Activated effector memory CD4-positive, alpha-beta T cell treated with Interleukin-2 at 50 U/mL for 16 hours (primary cell): ENCODE measurements around the gene PPEF2.

Source experiments
- DNase-seq: peaks from one replicate; pipeline ENCODE4 v3.0.0-alpha.2; 2020

PPEF2 gene

DNA sequence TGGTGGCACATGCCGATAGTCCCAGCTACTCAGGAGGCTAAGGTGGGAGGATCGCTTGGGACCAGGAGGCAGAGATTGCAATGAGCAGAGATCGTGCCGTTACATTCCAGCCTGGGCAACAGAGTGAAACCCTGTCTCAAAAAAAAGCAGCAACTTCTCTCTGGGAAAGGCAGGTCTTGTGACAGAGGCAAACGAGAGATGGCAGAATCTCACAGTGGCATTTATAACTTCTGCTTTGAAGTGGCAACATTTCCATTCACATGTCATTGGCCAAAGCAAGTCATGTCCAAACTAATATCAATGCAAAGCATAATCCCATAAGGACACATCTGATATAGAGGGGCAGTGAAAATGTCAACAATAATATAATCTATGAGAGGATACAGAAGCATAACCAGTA is 79.8 kb downstream of the PPEF2 start:
- DNase-seq: no peak

DNA sequence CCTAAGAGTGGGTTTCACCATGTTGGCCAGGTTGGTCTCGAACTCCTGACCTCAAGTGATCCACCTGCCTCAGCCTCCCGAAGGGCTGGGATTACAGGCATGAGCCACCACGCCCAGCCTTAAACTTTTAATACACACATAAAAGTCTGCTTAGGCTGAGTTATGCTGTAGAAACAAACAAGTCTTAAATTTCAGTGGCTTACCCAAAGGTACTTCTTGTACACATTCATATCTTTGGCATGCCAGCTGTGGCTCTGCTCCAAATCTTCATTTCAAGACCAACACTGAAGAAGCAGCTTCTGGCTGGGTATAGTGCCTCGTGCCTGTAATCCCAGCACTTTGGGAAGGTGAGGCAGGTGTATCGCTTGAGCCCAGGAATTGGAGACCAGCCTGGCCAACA is 80.3 kb downstream of the PPEF2 start:
- DNase-seq: no peak

DNA sequence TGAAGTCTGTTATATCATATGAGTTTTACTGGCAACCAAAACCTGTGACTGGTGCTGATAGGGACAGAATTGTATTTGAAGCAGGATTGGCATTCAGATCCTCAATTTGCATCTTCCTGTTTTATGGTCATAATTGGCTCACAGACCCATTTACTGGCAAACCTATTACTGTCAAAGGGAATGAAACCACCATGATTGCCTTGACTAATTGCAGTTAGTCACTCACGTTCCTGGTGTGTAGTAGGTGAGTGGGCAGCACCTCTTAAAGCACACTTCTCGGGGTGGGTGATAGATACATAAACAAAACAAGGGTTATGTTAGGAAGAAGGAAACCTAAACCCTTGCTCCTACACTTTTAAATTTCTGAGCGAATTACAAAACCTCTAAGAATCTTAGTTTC is 81.0 kb downstream of the PPEF2 start:
- no peak for DNase-seq

DNA sequence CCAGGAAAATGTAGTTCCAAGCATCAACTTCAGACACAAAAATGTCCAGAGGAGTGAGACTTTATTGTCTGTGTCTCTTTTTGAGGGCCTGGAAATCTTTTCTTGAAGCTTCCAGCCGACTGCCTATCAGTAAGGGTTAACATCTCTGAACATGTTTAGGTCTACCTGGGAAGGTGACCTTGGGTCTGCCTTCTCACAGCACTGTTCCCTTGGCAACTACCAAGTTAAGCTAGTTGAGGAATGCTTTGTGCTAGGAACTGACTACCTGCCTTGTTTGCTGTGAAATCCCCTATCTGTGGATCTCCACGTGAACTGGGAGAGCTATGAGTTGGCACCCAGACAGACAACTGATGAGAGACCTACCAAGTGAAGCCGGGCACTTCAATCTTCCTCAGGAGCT is 81.6 kb downstream of the PPEF2 start:
- no peak for DNase-seq

DNA sequence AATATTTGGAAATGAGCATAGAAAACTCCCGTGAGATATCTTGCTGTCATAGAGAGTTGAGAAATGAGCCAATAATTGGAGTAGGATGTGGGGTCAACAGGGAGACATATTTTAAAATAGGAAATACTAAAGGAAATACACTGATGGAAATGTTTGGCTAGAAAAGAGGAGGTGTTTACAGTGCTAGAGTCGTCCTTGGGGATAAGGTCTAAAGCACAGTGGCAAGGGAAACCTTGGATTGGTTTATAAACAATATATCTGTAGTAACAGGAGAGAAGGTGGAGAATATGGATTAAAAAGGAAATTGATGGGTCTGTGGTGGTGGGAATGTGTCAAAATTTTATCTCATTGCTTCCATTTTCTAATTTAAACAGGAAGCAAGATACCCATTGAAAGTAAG is 82.1 kb downstream of the PPEF2 start:
- no peak for DNase-seq

DNA sequence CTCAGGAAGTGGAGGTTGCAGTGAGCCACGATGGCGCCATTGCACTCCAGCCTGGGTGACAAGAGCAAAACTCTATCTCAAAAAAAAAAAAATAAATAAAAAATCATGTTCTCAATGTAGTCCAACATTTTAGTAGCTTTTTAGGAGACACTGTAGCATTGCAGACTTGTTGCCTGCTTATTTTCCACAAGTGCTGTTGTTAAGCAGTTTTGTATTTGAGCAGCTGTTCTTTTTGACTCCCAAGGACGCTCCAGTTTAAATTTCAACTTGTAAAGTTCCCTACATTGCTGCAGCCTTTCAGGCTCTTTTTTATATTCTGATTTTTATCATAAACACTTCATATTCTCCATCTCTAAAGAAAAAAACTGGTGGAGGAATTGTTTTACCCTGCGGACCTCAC is 83.1 kb downstream of the PPEF2 start:
- DNase-seq: no peak

DNA sequence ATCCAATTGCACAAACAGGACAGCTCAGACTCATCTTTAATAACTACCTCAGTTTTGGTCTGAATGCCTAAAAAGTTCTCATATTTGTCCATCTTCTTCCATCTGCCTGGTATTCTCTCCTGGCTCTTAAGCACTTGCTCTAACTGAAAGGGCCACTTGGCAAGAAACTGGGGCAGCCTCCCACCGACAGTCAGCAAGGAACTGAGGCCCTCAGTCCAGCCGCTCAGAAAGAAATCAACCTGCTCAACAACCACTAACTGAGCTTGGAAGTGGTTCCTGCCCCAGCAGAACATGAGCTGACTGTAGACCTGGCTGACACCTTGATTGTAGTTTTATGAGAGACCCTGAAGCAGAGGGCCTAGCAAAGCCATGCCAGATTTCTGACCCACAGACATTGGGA is 84.4 kb downstream of the PPEF2 start:
- DNase-seq: no peak
